Measurements from ENCODE around the gene HLA-DMA.

DNA sequence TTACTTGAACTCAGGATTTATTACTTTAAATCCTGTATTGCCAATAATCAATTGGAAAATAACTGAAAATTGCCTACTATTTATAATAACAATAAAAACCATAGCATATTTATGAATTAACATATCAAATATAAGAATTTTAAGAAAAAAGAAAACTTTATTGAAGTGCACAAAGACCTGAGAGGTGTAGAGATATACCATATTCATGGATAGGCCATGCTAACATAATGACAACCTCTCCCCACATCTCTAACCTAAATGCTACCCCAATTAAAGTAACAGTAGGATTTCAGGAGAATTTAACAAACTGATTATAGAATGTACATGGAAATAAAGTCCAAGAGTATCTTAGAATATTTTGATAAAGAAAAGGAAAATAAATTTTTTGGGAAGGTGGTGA lies 6.9 kb downstream of the HLA-DMA start:
- TF ChIP-seq, protein P1, sequence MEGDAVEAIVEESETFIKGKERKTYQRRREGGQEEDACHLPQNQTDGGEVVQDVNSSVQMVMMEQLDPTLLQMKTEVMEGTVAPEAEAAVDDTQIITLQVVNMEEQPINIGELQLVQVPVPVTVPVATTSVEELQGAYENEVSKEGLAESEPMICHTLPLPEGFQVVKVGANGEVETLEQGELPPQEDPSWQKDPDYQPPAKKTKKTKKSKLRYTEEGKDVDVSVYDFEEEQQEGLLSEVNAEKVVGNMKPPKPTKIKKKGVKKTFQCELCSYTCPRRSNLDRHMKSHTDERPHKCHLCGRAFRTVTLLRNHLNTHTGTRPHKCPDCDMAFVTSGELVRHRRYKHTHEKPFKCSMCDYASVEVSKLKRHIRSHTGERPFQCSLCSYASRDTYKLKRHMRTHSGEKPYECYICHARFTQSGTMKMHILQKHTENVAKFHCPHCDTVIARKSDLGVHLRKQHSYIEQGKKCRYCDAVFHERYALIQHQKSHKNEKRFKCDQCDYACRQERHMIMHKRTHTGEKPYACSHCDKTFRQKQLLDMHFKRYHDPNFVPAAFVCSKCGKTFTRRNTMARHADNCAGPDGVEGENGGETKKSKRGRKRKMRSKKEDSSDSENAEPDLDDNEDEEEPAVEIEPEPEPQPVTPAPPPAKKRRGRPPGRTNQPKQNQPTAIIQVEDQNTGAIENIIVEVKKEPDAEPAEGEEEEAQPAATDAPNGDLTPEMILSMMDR (IDR thresholded peaks at IDR 0.05): no peak
- TF ChIP-seq POLR2AphosphoS5 (IDR thresholded peaks at IDR 0.05; ENCODE audit: low read depth, low read length): no peak
